ENCODE results near the gene NUBPL.
"Not testable (repeated sequence)": the region's sequence is repeated elsewhere in the genome, so short reads cannot be mapped to it uniquely, and the experiment has no call there.

Gene NUBPL

DNA sequence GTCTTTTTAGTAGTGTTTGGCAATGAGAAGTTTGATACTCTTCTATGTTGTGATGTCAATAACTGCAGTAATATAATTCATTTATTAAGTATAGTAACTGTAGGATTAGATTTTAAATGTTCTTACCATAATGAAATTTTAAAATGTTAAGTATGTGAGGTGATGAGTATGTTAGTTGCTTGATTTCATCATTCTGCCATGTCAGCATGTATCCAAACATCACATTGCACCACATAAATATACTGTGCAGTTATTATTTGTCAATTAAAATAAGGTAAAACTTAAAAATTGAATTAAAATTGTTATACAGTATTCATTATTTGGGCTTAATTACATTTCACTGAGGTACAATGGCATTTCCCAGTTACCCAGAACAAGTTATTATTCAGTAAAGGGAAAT, 138.6 kb downstream of the NUBPL start:
- TF ChIP-seq, protein P1, sequence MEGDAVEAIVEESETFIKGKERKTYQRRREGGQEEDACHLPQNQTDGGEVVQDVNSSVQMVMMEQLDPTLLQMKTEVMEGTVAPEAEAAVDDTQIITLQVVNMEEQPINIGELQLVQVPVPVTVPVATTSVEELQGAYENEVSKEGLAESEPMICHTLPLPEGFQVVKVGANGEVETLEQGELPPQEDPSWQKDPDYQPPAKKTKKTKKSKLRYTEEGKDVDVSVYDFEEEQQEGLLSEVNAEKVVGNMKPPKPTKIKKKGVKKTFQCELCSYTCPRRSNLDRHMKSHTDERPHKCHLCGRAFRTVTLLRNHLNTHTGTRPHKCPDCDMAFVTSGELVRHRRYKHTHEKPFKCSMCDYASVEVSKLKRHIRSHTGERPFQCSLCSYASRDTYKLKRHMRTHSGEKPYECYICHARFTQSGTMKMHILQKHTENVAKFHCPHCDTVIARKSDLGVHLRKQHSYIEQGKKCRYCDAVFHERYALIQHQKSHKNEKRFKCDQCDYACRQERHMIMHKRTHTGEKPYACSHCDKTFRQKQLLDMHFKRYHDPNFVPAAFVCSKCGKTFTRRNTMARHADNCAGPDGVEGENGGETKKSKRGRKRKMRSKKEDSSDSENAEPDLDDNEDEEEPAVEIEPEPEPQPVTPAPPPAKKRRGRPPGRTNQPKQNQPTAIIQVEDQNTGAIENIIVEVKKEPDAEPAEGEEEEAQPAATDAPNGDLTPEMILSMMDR (IDR thresholded peaks at IDR 0.05; ENCODE audit: low read depth, low read length), result no peak
- no peak overlapping the region for H3K4me3 ChIP-seq (replicated peaks in 1 of 2; ENCODE audit: low read depth in 2 of 2, low read length in 2 of 2)
- DNase-seq (ENCODE audit: low read depth in 2 of 2), result no peak

DNA sequence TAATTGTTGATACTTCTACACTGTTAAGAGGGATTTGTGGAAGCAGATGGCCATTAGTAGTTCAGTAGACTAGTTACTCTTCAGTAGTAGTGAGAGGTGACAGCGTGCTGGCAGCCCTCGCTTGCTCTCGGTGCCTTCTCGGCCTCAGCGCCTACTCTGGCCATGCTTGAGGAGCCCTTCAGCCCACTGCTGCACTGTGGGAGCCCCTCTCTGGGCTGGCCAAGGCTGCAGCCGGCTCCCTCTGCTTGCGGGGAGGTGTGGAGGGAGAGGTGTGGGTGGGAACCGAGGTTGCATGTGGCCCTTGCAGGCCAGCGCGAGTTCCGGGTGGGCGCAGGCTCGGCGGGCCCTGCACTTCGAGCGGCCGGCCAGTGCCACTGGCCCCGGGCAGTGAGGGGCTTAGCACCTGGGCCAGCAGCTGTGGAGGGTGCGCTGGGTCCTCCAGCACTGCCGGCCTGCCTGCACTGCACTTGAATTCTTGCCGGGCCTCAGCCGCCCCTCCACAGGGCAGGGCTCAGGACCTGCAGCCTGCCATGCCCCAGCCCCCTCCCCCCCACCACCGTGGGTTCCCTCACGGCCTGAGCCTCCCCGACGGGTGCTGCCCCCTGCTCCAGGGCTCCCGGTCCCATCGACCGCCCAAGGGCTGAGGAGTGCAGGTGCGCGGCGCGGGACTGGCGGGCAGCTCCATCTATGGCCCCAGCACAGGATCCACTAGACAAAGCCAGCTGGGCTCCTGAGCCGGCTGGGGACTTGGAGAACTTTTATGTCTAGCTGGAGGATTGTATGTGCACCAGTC, 139.3 kb downstream of the NUBPL start:
- no peak overlapping the region for H3K4me3 ChIP-seq (replicated peaks in 1 of 2; ENCODE audit: low read depth in 2 of 2, low read length in 2 of 2)
- DNase-seq (ENCODE audit: low read depth in 2 of 2), result no peak
- TF ChIP-seq, protein P1 (IDR thresholded peaks at IDR 0.05; ENCODE audit: low read depth, low read length), result no peak

DNA sequence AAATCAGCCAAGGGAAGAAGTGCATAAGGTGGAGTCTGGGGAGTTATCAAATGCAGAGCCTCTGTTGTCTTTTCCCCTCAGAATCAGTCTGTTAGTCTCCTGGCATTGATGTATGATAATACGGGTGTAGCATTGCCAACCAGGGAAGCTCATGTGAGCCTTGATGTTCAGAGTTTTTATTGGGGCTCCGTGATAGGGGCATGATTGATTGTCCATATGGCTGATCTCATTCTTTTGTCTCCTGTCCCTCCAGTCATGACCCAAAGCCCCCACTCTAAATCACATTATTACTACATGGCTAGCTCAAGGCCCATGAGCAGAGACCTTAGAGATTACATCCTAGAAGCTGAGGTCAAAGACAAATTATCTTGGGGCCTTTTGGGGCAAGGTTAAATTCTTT, 140.9 kb downstream of the NUBPL start:
- no peak for DNase-seq (ENCODE audit: low read depth in 2 of 2)
- TF ChIP-seq, protein P1 (IDR thresholded peaks at IDR 0.05; ENCODE audit: low read depth, low read length), result no peak
- H3K4me3 ChIP-seq (replicated peaks in 1 of 2; ENCODE audit: low read depth in 2 of 2, low read length in 2 of 2), result no peak overlapping the region

DNA sequence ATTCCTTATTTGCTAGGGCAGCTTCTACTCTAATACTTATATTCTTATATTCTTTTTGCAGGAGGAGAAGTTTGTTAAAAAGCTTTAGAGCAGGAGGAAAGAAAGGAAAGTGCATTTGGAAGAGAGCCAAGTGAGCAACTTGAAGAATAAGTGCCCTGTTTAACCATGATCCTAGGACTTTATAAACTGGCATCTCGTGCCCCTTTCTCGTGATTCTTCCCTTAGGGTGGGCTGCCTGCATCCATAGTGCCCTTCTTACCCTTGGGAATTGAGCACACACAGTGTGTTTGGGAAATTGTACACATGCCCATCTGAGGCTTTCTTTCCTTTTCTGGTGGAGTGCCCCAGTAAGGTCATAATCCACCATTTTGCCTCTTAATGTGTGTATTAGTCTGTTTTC, 141.9 kb downstream of the NUBPL start:
- TF ChIP-seq, protein P1 (IDR thresholded peaks at IDR 0.05; ENCODE audit: low read depth, low read length), result no peak
- DNase-seq (ENCODE audit: low read depth in 2 of 2), result peak in 1 of 2 donors; percentile 1
- no peak overlapping the region for H3K4me3 ChIP-seq (replicated peaks in 1 of 2; ENCODE audit: low read depth in 2 of 2, low read length in 2 of 2)

DNA sequence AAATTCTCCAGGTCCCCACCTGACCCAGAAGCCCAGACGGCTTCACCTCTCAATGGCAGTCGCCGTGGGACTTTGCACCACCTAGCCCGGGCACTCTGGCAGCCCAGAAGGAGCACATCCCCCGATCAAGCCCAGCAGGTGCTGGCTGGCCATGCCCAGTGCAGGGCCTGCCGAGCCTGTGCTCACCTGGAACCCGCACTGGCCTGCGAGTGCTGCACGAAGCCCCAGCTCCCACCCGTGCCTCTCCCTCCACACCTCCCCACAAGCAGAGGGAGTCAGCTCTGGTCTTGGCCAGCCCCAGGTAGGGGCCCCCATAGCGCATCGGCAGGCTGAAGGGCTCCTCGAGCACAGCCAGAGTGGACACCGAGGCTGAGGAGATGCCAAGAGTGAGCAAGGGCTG, 144.5 kb downstream of the NUBPL start:
- DNase-seq (ENCODE audit: low read depth in 2 of 2), result no peak
- TF ChIP-seq, protein P1 (IDR thresholded peaks at IDR 0.05; ENCODE audit: low read depth, low read length), result no peak
- H3K4me3 ChIP-seq (replicated peaks in 1 of 2; ENCODE audit: low read depth in 2 of 2, low read length in 2 of 2), result no peak overlapping the region

DNA sequence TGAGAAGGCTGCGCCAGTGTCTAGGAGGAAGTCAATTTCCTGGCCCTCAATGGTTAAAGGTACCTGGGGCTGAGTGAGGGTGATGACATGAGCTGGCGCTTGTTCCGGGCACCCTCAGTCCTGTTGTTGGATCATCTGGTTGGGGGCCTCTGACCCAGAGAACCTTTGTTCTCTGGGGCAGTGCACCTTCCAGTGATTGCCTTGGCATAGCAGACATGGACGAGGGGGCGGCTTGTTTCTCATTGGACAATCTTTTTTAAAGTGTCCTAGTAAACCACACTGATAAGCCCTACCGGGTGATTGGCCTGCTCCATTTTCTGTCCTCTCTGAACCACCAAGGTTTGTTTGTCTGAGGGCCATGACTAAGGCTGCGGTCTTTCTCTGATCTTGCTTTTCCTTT, 147.5 kb downstream of the NUBPL start:
- not testable (repeated sequence) for DNase-seq (ENCODE audit: low read depth in 2 of 2); H3K4me3 ChIP-seq (replicated peaks in 1 of 2; ENCODE audit: low read depth in 2 of 2, low read length in 2 of 2)

DNA sequence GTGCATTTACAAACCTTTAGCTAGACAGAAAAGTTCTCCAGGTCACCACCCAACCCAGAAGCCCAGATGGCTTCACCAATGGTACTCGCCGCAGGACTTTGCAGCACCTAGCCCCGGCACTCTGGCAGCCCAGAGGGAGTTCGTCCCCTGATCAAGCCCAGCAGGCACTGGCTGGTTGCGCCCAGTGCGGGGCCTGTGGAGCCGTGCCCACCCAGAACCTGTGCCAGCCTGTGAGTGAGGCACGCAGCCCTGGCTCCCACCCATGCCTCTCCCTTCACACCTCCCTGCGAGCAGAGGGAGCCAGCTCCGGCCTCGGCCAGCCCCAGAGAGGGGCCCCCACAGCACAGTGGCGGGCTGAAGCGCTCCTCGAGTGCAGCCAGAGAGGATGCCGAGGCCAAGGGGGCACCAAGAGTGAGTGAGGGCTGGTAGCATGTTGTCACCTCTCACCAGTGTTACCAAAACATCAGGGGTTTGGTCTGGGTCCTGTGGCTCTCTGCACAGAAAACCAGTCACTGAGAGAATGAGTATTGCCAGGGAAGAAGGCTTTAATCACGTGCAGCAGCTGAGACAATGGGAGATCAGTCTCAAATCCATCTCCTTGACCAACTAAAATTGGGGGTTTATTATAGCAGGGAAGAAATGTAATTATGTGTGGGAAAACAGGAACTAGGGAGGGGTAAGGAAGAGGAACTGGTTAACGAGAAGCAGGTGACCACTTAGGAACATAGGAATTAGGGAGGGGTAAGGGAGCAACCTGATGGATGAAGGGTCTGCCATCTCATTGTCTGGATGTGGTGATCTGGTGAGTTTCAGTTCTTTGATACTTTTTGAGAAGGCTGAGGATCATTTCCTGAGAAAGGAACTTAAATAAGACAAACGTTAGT, 151.3 kb downstream of the NUBPL start:
- no peak for DNase-seq (ENCODE audit: low read depth in 2 of 2)
- TF ChIP-seq, protein P1 (IDR thresholded peaks at IDR 0.05; ENCODE audit: low read depth, low read length), result no peak
- no peak overlapping the region for H3K4me3 ChIP-seq (replicated peaks in 1 of 2; ENCODE audit: low read depth in 2 of 2, low read length in 2 of 2)
